ENCODE measurements around the gene MATN4.

Gene MATN4

DNA sequence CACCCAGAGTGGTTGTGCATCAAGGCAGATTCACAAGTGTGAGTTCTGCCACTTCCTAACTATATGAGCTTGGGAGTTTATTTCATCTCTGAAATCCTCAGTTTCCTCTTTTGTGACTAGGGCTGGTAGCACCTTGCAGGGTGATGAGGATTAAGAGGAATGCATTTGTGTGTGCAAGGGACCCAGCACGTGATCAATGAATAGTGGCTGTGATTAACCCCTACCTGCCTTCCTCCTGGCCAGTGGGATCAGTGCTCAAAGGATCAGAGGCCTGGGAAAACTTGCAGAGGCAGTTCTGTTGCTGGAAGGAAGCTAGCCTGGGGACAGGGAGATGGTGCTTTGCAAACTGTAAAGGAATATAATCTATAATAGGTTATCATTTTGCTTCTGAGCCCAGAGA lies 32.9 kb upstream of the MATN4 start:
- DNase-seq = no peak

GRCh38 chr20:45340236-45340847 lies 32.2 kb upstream of the MATN4 start:
- no peak for DNase-seq

DNA sequence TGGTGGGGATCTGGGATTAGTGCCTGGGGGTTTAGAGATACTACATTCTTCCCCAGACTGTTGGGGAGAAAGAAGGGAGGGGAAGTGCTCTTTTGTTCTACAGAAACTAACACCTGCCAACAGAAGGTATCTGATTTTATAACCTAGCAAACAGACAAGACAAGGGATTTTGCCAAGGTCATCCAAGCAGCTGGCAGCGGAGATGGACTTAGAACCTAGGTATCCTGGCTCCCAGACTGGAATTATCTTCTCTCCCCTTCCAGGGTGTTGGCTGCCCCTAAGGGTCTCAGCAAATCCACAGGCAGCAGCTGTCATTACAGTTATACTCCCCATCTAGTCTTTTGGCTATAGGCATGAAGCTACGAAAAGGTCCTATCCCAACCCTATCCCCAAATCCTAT lies 31.7 kb upstream of the MATN4 start:
- DNase-seq = no peak

- no peak for DNase-seq
Observed at GRCh38 chr20:45339084-45339483, 31.0 kb upstream of the MATN4 start.

GRCh38 chr20:45338121-45339030 lies 30.3 kb upstream of the MATN4 start:
- DNase-seq = no peak

DNA sequence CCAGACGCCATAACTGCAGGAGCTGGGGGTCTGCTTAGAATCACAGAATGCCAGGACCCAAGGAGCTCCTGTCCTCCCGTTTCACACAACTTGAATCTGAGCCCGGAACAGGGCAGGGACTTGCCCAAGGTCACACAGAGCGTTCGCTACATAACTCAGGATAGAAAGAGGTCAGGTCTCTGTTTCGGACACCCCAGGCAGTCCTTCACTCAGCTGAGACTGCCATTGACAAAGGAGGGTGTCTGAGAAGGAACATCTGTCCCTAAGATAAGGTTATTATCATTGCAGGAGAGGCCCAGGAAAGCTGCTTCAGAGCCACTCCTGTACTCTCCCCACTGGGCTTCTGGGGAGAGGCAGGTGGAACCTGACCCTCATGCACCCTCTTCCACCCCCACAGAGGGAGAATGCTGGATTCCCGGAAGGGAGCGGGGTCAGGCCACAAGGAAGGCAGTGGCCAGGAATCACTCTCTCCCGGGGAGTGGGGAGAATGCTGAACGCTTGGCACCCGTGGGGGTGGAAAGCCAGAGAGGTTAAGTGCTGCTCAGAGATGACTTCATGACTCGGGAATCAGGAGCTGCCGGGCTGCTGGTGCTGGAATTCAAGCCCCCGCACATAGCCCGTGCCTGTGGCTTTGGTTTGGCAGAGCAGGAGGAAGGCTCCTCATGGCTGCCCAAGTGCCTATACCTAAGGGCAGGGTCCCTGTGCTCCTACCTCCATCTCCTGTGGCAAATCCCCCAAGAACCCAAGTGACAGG lies 29.4 kb upstream of the MATN4 start:
- no peak for DNase-seq

DNA sequence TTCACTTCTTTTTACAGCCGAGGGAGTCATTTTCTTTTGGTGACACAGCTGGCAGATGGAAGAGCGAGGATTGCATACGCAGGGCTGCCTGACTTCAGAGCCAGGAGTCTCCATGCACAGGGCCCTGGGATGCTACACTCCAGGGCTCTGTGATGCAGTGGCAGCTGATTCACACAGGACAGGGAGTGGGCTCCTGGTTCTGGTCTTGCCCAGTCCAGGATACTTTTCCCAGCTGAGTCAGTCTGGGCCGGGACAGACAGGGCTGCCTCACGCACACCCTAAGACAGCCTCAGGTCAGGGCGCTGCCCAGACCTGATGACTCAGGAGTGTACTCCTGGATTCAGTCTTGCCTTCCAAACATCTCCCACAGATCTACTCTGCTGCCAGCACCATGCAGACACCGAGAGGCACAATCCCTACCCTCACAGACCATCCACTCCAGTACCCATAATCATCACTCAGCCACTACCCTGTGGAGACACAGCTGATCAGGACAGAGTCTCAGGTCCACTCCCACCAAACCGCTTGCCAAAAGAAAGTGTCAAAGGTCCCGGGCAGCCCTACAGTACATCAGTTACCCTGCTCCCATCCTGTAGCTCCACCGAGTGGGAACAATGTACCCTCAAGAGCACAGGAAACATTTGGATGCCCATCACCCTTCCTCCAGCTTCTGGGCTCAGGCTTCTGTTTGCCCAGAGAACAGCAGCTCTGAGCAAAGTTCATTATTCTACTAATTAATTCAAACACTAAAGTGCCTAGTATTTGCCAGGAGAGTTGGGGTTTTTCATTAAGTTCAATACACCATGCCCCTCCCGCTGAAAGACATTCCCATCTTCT lies 28.6 kb upstream of the MATN4 start:
- DNase-seq = no peak

- no peak for DNase-seq
Observed at GRCh38 chr20:45330476-45330875, 22.4 kb upstream of the MATN4 start.

DNA sequence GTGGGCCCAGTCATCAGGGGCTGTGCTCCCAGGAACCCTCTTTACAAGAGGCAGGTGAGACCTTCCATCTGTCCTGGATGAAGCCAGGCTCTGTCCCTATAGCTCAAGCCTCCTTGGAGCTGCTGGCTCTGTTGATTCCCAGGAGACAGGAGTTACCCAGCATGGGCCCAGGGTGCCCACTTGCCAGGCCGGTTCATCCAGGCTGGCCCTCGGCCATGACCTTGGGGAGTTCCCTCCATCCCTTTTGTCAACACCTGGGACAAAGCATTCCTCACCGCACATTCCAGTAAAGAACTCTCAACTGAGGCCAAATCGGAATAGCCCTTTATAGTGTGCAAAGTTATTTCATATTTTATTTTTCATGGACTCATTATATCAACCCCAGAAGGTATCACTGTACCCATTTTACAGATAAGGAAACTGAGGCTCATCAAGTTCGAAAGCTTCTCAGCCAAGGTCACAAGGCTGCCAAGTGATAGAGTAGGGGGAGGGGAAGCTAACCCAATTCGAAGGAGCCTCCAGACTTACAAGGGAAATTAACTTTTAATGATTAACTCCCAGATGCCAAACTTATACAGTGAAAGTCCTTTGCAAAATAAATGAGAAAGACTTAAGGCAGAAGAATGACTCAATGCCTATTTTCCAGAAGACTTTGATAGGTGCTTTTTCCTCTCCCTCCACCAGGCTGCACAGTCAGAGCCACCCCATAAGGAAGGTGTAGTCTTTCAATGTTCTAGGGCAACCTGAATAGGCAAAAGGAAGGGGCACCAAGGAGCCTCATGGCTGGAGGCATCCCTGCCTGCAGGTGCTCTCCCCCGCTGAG lies 21.6 kb upstream of the MATN4 start:
- DNase-seq = no peak

- DNase-seq = no peak
Observed at GRCh38 chr20:45328451-45328850, 20.4 kb upstream of the MATN4 start.

DNA sequence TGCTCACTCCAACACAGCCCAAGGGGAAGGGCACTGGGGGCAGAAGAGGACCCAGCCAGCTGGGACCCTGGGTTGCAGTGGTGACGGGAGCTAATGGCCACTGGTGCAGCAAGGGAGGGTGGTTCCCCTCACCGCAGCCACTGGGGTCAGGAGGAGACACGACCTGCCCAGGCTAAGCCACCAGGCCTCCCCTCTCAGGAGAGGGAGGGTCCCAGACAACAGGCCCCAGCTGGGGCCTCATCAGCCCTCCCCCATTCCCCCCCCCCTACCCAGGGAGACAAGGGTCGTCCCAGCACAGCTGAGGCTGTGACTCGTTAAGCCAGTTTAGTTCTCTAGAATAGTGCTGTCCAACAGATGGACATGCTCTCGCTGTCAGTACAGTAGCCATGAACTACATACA lies 17.3 kb upstream of the MATN4 start:
- DNase-seq = no peak

- DNase-seq = no peak
Observed at GRCh38 chr20:45323731-45324130, 15.6 kb upstream of the MATN4 start.

DNA sequence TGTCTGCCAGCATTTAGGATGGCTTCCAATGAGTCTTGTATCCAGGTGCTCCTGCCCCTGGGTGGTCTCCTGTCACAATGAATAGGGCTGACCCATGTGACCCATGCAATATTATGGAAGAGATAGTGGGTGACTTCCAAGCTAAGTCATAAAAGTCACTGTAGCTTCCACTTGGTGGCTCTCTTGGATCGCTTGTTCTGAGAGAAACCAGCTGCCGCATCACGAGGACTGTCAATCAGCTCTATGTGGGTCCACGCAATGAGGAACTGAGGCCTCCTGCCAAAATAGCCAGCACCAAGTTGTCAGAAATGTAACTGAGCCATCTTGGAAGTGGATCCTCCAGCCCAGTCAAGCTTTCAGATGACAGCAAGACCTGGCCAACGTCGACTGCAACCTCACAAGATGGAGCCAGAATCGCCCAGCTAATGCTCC lies 14.9 kb upstream of the MATN4 start:
- DNase-seq = no peak

- DNase-seq = no peak
Observed at GRCh38 chr20:45320948-45321595, 13.0 kb upstream of the MATN4 start.

DNA sequence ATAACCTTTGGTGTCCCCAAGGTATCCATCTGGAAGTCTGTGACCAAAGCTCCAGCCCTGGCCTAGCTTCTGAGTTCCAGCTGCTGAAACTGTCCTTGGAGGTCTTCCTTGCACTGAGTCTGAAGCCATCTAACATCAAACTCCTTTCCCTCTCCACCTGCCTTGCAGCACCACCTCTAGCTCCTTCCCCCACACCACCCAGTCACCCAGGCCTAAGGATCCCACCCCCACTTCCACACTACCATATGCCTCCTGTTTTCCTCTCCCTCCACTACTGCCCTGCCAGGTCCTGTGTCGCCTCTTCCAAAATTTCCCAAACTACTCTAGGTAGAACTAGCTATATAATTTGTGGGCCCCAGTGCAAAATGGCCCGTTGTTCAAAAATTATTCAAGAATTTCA lies 10.8 kb upstream of the MATN4 start:
- DNase-seq = no peak

DNA sequence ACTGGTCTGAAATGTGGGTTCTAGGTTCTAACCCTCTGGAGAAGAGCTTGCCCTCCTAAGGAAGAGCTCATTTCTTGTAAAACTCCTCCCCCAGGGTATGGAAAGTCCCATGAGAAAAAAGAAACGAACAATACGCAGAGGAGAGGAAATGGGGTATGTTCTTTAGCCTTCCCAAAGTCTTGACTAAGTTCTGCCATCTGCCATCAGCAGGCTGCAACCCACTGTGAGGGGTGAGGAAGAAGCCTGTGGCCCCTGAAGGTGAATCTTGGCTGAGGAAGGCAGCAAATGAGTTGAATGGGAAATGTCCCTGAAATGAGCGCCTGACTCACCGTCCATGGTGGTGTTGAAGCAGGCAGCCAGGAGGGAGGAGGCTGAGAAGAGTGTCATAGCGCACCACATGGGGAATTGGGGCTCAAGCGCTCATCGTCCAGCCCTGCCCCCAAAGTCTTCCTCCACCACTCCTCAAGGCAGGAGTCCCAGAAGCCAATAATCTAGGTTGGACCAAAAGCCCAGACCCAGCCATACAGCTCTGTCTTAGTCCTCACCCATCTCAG lies 10.4 kb upstream of the MATN4 start:
- no peak for DNase-seq

GRCh38 chr20:45317826-45318225 lies 9.7 kb upstream of the MATN4 start:
- no peak for DNase-seq

DNA sequence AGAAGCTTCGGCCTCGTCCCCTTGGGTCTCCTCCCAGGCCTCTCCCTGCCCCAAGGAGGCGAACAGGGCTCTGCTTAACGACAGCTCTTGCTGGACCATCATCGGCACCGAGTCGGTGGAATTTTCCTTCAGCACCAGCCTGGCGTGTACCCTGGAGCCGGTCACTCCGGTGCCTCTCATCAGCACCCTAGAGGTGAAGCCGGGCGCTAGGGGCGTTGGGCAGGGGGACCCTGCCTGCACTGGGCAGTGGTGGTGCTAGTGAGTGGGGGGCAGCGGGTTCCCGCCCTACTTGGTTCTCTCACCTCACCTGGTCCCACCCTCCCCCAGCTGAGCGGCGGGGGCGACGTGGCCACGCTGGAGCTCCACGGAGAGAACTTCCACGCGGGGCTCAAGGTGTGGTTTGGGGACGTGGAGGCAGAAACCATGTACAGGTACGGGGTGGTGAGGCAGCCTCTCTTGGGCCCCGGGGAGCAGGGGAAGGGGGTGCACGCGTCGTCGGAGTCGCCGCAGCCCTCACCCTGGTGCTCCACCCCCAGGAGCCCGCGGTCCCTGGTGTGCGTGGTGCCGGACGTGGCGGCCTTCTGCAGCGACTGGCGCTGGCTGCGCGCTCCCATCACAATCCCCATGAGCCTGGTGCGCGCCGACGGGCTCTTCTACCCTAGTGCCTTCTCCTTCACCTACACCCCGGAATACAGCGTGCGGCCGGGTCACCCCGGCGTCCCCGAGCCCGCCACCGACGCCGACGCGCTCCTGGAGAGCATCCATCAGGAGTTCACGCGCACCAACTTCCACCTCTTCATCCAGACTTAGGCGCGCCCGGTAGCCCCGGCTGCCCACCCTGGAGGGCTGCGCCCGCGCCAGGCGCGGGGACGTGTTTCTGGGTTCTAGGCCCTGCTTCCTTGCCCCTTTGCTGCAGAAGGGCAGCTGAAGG lies 8.3 kb upstream of the MATN4 start:
- DNase-seq = no peak

DNA sequence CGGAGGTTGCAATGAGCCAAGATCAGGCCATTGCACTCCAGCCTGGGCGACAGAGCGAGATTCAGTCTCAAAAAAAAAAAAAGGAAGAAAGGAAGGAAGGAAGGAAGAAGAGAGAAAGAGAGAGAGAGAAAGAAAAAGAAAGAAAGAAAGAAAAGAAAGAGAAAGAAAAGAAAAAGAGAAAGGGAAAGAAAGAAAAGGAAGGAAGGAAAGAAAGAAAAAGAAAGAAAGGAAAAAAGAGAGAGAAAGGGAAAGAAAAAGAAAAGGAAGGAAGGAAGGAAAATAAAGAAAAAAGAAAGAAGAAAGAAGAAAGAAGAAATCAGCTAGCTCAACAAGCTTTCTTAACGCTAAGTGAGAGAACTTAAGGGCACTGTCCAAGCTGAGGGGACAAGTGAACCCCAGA lies 7.6 kb upstream of the MATN4 start:
- no peak for DNase-seq

DNA sequence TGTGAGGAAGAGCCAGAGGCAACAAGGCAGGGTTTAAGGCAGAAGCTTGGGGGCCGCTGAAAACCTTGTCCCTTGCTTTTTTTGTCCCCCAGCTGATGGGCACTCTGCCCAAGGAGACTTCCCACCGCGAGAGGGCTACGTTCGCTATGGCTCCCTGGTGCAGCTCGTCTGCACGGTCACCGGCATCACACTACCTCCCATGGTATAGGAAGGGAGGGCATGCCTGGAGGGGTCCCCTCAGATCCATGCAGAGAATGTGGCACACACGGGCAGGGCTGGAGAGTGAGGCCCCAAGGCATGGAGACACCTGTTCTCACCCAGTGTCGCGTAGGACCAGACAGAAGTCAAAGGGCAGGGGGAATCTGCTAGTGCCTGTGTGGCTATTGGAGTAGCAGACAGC lies 5.8 kb upstream of the MATN4 start:
- no peak for DNase-seq

All from activated naive CD4-positive, alpha-beta T cell treated with Interleukin-2 at 50 U/mL for 16 hours (primary cell).